Measurements from ENCODE around the gene KRT7.

DNA sequence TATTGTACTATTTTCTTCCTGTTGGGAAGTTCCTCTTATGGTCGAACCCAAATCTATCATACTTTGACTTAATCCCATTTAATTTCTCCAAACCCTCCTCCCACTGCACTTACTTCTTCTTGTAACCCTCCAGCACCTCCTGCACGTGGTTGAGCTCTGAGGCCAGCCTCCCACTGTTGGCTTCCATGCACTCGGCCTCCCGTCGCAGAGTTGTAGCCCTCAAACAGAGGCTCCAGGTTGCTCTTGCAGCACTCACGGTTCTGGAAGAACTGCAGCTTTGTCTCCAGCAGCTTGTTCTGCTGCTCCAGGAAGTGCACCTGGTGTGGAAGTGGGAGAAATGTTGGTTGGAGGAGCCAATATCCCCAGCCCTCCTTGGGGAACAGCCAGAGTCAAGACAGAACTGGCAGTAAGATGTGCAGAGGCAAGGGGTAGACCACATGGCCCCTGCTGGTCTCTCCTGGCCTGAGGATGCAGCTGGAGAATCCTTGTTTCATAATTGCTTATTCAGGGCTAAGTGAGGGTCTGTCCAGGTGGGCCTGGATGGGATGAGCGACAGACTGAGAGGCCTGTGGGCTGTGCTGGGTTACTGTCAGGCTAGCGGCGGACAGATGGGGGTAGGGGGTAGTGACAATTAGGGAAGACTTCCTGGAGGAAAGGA lies 23.0 kb downstream of the KRT7 start:
- TF ChIP-seq TAF1 (IDR thresholded peaks at IDR 0.05; ENCODE audit: borderline replicate concordance, insufficient read depth, low read length): no peak
- TF ChIP-seq REST (IDR thresholded peaks at IDR 0.05; ENCODE audit: insufficient read depth in 1 of 2, low read depth in 2 of 2, low read length in 2 of 2): no peak
- no peak for TF ChIP-seq SIN3A (IDR thresholded peaks at IDR 0.05; ENCODE audit: borderline replicate concordance, insufficient read depth, low read length)
- no peak for TF ChIP-seq POLR2AphosphoS5 (IDR thresholded peaks at IDR 0.05; ENCODE audit: low read depth, low read length)
- TF ChIP-seq FOXP2 (optimal IDR thresholded peaks at IDR 0.05; ENCODE audit: borderline replicate concordance, extremely low read depth, extremely low read length, insufficient read depth): no peak
